Measurements from ENCODE around the gene PCYT1B. TPM values are rescaled to one million over a fixed set of nuclear protein-coding genes. Genes with fewer than 3 reads are reported as not detected.
A peak's percentile ranks its signal among the peaks of the same experiment; 100 is the strongest.

PCYT1B gene
- total RNA-seq, 6 donors from 2014 or later: 0.43 to 2.2 (median 0.79) TPM

- Histone ChIP-seq H3K9me3 (no peaks in the 10 kb centered on the region), H3K4me1 (peaks cover 0 to 9% (median 1%) of the 10 kb centered on the region in 4 donors), H3K27ac (no peak overlapping the region), H3K4me3 (no peak overlapping the region), H3K36me3 (no peaks in the 10 kb centered on the region), H3K27me3 (no peaks in the 10 kb centered on the region)
- TF ChIP-seq POLR2AphosphoS5 (IDR thresholded peaks at IDR 0.05) (no peak), EP300 (IDR thresholded peaks at IDR 0.05) (no peak), POLR2A (IDR thresholded peaks at IDR 0.05) (no peak)
- TF ChIP-seq, protein P1, sequence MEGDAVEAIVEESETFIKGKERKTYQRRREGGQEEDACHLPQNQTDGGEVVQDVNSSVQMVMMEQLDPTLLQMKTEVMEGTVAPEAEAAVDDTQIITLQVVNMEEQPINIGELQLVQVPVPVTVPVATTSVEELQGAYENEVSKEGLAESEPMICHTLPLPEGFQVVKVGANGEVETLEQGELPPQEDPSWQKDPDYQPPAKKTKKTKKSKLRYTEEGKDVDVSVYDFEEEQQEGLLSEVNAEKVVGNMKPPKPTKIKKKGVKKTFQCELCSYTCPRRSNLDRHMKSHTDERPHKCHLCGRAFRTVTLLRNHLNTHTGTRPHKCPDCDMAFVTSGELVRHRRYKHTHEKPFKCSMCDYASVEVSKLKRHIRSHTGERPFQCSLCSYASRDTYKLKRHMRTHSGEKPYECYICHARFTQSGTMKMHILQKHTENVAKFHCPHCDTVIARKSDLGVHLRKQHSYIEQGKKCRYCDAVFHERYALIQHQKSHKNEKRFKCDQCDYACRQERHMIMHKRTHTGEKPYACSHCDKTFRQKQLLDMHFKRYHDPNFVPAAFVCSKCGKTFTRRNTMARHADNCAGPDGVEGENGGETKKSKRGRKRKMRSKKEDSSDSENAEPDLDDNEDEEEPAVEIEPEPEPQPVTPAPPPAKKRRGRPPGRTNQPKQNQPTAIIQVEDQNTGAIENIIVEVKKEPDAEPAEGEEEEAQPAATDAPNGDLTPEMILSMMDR (IDR thresholded peaks at IDR 0.05): no peak
- ATAC-seq (ENCODE audit: low FRiP score in 2 of 2) (no peak), DNase-seq (no peak)
- 72 to 84% methylated on average over 5 of the region's 5 CpGs for WGBS, 2 donors
These were observed 97.0 kb downstream of the PCYT1B start for GRCh38 chrX:24550166-24550565.

GRCh38 chrX:24547961-24548360 is 99.2 kb downstream of the PCYT1B start:
- no peaks in the 10 kb centered on the region for H3K36me3 ChIP-seq
- TF ChIP-seq EP300 (IDR thresholded peaks at IDR 0.05): no peak
- TF ChIP-seq POLR2AphosphoS5 (IDR thresholded peaks at IDR 0.05): no peak
- TF ChIP-seq, protein P1 (IDR thresholded peaks at IDR 0.05): no peak
- no peak for TF ChIP-seq POLR2A (IDR thresholded peaks at IDR 0.05)
- DNase-seq (no peak), ATAC-seq (ENCODE audit: low FRiP score in 2 of 2) (no peak)
- H3K4me1 ChIP-seq: peaks cover 0 to 6% (median 1%) of the 10 kb centered on the region in 4 donors
- no peaks in the 10 kb centered on the region for H3K9me3 ChIP-seq
- no peak overlapping the region for H3K4me3 ChIP-seq
- H3K27ac ChIP-seq: no peak overlapping the region
- WGBS, 2 donors: 88 to 100% methylated on average over 1 of the region's 1 CpG
- no peaks in the 10 kb centered on the region for H3K27me3 ChIP-seq

- no peak overlapping the region for H3K4me3 ChIP-seq
- TF ChIP-seq POLR2A (IDR thresholded peaks at IDR 0.05) (no peak), EP300 (IDR thresholded peaks at IDR 0.05) (no peak), POLR2AphosphoS5 (IDR thresholded peaks at IDR 0.05) (no peak)
- TF ChIP-seq, protein P1 (IDR thresholded peaks at IDR 0.05): no peak
- 48 to 67% methylated on average over 4 of the region's 4 CpGs for WGBS, 2 donors
- ATAC-seq (ENCODE audit: low FRiP score in 2 of 2) (no peak), DNase-seq (no peak)
- peak overlapping the region in 1 of 4 donors; percentile 58 for H3K27ac ChIP-seq
- no peaks in the 10 kb centered on the region for H3K27me3 ChIP-seq
- H3K4me1 ChIP-seq: peaks cover 0 to 8% (median 1%) of the 10 kb centered on the region in 4 donors
- no peaks in the 10 kb centered on the region for H3K9me3 ChIP-seq
- H3K36me3 ChIP-seq: no peaks in the 10 kb centered on the region
These were observed 104.4 kb downstream of the PCYT1B start for GRCh38 chrX:24542756-24543155.

DNA sequence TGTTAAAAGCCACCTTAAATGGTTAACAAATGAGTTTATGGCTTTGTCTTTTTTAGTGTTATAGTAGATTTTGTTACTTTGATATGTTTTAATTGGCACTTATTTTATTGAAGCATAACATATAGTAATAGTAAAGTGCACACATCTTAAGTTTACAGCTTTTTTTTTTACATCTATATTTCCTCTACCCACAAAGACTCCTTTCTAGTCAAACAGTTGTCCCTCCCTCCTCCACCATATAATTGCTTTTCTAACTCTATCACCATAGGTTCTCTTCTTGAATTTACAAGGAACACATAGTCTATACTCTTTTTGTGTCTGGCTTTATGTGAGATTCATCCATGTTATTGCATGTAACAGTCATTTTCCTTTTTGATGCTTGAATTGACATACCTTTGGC is 110.6 kb downstream of the PCYT1B start:
- no peak overlapping the region for H3K4me3 ChIP-seq
- ATAC-seq (ENCODE audit: low FRiP score in 2 of 2) (no peak), DNase-seq (no peak)
- H3K36me3 ChIP-seq: peaks cover 0 to 3% (median 0%) of the 10 kb centered on the region in 4 donors
- no peak overlapping the region for H3K27ac ChIP-seq
- TF ChIP-seq POLR2A (IDR thresholded peaks at IDR 0.05): no peak
- TF ChIP-seq, protein P1 (IDR thresholded peaks at IDR 0.05): no peak
- no peak for TF ChIP-seq POLR2AphosphoS5 (IDR thresholded peaks at IDR 0.05)
- no peak for TF ChIP-seq EP300 (IDR thresholded peaks at IDR 0.05)
- no peaks in the 10 kb centered on the region for H3K9me3 ChIP-seq
- no peaks in the 10 kb centered on the region for H3K4me1 ChIP-seq
- no peaks in the 10 kb centered on the region for H3K27me3 ChIP-seq

DNA sequence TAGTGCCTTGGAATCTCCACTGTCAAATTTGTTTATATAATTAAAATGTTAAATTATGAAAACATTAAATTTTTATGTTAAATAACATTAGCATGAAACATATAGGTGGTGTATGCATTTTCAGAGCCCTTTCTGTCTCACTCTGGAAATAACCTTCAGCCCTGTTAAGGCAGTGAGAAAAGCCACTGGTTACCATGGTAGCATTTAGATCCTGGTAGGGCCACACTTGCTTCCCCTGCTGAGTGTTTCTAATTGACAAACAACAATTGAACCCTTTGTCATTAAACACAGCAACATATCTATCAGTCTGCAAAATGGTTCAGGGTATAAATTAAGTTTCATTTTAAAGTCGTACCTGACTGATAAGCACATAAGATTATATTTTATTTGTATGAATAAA is 118.5 kb downstream of the PCYT1B start:
- WGBS, 2 donors: 64 to 84% methylated on average over 1 of the region's 1 CpG
- no peak for DNase-seq
- no peak overlapping the region for H3K27ac ChIP-seq
- H3K9me3 ChIP-seq: no peaks in the 10 kb centered on the region
- H3K27me3 ChIP-seq: no peaks in the 10 kb centered on the region
- ATAC-seq (ENCODE audit: low FRiP score in 2 of 2): no peak
- no peaks in the 10 kb centered on the region for H3K4me1 ChIP-seq
- no peak for TF ChIP-seq POLR2A (IDR thresholded peaks at IDR 0.05)
- TF ChIP-seq POLR2AphosphoS5 (IDR thresholded peaks at IDR 0.05): no peak
- TF ChIP-seq, protein P1 (IDR thresholded peaks at IDR 0.05): no peak
- TF ChIP-seq EP300 (IDR thresholded peaks at IDR 0.05): no peak
- peaks cover 0 to 3% (median 0%) of the 10 kb centered on the region in 4 donors for H3K36me3 ChIP-seq
- H3K4me3 ChIP-seq: no peak overlapping the region
